GM08714 (cell line): ENCODE measurements around the gene B4GALNT3.

Experiments
- H3K4me3 ChIP-seq: fragments of 200-500 bp; sonication (Bioruptor generic); 2 replicates; pipeline ENCODE4 v1.5.1; 2014; ENCODE audit warnings: mild to moderate bottlenecking, low read length, inconsistent platforms
- ZNF274 ChIP-seq: IDR thresholded peaks from 2 replicates; pipeline ENCODE4 v1.6.1; 2012; ENCODE audit warnings: mild to moderate bottlenecking, low read depth, low read length

Gene B4GALNT3

DNA sequence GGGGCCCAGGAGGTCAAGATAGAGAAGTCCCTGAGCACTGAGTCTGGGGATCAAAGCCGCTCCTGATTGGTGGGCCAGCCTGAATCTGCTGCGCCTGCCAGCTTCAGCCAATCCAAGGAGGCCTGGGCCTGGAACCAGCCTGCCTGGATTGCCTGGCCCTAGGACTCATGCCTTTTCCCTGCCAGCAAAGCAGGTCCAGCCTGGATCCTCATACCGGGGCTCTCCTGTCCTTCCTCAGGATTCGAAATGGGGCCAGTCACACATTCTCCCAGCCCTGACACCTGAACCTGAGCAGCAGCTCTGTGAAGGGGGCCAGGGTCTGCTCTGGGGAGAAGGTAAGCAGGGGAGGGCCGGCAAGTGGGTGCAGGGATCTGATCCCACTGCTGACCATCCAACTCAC, 121.6 kb downstream of the B4GALNT3 start:
- no peak for TF ChIP-seq ZNF274
- no peak overlapping the region for H3K4me3 ChIP-seq

DNA sequence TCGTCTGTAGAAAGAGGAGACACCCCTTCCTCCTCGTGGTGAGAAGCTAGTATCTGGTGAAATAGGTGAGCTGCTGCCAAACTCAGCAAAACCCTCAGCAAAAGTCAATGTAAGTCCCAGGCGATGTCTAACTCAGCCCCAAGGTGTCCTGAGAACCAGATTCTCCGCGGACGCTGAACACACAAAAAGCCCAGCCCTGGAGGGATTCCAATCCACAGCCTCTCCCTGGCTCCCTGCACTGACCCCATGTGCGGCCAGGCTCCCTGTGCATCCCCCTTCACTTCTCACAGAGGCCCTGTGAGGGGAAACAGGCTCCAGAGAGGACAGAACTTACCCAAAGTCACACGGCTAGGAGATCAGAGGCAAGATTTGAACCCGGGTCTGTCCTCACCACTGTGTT, 122.0 kb downstream of the B4GALNT3 start:
- TF ChIP-seq ZNF274: no peak
- no peak overlapping the region for H3K4me3 ChIP-seq

DNA sequence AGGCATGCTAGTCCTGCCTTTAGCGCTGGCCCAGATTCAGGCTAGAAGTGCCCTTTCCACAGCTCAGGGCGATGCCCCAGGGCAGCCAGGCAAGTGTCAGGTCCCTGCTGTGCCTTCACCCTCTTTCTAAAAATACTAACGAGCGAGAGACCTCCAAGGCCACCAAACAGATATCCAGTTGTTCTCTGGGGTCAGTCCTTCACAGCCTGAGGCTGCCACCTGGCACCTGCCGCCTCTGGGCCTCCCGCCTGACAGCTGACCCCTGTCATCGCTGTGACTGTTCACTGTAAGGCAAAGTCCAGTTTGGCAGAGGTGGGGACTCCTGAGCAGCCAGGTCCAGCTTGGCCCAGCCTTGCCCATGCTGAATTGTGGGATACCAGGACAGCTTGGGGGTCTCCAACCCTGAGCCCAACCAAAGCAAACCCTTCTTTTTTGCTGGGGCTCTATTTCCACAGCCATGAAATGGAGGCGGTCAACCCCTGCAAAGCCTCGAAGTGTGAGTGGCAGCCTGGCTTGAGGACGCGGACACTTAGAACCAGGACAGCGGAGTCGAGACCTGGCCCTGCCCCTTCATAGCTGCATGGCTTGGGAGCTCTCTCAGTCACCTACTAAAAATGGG, 123.6 kb downstream of the B4GALNT3 start:
- no peak overlapping the region for H3K4me3 ChIP-seq
- no peak for TF ChIP-seq ZNF274

DNA sequence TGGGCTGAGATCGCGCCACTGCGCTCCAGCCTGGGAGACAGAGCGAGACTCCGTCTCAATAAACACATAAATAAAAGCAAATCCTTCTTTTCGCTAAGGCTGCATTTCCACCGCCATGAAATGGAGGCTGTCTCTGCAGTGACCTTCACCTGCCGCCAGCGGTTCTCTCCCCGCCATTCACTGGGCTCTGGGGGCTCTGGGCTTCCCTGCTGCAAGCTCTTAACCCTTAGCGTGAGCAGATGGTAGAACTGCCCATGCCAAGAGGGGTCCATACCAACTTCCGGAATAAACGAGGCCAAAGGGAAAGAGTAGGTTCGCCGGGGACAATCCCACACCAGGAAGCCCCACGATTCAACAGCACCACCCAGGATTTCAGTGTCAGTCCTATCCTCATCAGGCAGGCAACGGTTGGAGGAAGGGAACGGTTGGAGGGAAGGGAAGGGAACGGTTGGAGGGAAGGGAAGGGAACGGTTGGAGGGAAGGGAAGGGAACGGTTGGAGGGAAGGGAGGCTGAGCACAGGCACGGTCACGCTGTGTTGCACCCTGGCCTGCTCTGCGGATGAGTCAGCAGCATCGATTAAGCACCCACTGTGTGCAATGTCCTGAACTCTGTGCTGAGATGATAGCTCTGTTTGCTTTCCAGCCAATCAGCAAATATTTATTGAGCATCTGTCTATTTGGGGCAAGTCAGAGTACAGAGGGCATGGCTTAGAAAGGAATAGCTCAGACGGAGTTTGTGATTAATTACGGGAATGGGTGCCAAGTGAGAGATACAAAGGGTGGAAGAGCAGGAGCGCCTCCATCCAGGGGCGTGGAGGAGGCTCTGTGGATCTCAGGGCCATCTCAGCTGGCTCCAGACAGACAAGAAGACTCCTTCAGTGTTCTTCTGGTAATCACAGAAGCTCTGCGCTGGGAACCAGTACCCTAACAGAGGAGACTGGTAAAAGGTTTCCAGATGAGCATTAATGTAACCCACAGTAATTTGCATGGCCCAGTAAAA, 125.6 kb downstream of the B4GALNT3 start:
- no peak for TF ChIP-seq ZNF274
- no peak overlapping the region for H3K4me3 ChIP-seq

DNA sequence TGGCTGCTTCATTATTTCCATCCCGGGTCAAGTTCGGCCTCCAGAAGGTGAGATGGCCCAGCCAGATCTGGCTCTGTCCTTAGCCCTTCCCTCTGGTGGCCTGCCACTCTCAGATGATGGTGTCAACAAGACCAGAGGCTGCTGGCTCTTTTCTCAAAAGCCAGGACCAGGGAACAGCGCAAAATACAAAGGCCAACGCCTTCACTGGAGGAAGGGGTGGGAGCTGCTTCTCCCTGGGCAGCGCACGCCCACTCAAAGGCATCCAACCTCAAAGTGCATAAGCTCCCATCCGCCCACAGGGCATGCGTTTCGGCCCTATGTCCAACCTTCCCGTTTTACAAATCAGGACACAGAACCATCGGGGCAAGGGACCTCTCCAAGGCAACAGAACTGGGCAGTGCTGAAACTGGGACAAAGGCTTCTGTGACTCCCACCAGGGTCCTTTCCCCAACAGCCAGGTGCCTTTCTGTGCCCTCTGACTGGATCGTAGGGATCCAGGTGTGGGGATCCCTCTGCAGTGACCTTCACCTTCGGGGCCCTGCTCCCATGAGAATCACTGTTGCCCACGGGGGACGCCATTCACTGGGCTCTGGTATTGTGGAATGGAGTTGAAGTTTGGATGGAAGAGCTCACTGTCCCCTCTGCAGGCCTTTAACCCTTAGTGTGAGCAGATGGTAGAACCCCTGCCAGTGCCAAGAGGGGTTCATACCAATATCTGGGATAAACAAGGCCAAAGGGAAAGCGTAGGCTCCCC, 126.8 kb downstream of the B4GALNT3 start:
- H3K4me3 ChIP-seq: no peak overlapping the region
- no peak for TF ChIP-seq ZNF274

DNA sequence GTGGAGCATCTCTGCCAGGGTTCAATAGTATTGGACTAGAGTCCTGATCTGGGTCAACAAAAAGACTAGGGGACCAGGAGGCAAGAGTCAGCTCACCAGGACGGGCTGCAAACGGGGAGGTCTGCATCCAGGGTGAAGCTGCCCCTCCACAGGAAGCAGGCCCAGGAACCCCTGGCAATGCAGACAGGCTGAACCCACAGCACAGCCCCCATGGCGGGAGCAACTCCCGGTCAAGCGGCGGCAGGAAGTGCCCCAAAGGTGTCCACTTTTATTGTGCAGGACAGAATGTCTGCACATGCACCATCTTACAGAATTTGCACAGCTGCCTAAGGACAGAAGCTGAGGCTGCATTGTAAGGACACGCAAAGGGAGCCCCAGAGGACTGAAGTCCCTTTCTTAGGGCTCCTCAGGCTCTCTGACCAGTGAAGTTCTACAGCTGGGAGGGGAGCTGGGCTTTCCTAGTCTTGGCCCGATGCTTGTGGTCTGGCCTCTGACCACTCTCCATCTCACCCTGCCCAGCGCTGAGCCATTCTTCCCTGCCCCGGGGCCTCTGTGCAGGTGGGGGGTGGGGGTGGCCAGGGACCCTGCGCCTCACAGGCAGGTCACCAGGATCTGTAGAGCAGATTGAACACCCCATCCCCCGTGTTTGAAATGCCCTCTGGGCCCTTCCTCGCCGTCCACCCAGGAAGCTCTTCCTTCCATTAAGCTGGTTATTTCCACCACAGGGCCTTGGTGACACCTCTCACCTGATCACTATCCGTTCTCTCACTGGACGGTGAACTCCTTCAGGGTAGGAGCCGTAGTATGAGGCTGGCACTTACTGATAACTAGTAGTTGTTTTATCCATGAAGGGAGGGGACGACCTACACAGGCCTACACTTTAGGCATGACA, 127.6 kb downstream of the B4GALNT3 start:
- no peak overlapping the region for H3K4me3 ChIP-seq
- no peak for TF ChIP-seq ZNF274

DNA sequence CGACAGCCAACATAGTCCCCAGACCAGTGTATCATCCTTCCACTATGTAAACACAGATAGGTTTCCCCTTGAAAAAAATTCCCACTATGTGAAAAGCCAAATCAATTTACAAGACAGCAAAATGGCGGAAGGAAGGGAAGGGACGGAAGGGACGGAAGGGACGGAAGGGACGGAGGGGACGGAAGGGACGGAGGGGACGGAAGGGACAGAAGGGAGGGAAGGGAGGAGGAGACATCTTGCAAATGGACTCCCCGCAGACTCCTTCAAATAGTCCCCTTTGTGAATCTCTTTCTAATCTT, 128.2 kb downstream of the B4GALNT3 start:
- H3K4me3 ChIP-seq: no peak overlapping the region
- no peak for TF ChIP-seq ZNF274

DNA sequence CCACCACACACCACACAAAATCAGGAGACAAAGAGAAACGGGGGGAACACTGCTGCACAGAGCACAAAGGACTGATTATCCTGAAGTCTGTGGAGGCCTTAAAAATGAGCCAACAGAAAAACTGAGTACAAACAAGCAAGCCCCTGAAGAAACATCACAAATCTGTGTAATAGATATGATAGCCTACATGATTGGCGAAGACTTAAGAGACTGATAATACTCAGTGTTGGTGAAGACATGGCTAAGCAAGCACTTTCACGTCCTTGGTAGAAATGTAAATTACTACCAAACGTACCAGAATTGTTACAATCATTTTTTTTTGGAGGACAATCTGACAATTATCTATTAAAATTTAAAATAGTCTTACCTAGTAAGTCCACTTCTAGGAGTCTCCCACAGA, 128.9 kb downstream of the B4GALNT3 start:
- no peak for TF ChIP-seq ZNF274
- H3K4me3 ChIP-seq: no peak overlapping the region

DNA sequence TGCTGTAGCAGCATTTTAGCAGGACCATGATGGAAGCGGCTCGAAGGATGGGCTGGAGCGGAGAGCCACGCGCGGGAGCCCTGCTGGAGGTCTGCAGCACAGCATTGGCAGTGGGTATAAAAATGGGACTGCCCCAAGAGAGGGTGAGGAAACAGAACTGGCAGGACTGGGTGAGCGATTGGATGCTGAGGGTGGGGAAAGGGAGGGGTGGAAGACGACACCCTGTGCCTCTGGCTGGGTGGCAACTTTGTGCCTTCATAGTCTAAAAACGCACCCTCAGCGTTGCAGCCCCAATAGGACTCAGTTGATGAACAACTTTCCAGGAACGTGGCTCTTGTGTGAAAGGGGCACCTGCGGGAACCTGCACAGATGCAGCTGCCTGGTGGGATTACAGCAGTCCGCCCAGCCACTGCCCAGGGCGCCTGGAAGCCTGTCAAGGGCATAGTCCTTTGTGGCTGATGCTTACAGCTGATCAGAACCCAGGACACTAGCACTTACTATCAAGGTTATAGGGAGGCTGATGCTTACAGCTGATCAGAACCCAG, 130.5 kb downstream of the B4GALNT3 start:
- H3K4me3 ChIP-seq: no peak overlapping the region
- no peak for TF ChIP-seq ZNF274

DNA sequence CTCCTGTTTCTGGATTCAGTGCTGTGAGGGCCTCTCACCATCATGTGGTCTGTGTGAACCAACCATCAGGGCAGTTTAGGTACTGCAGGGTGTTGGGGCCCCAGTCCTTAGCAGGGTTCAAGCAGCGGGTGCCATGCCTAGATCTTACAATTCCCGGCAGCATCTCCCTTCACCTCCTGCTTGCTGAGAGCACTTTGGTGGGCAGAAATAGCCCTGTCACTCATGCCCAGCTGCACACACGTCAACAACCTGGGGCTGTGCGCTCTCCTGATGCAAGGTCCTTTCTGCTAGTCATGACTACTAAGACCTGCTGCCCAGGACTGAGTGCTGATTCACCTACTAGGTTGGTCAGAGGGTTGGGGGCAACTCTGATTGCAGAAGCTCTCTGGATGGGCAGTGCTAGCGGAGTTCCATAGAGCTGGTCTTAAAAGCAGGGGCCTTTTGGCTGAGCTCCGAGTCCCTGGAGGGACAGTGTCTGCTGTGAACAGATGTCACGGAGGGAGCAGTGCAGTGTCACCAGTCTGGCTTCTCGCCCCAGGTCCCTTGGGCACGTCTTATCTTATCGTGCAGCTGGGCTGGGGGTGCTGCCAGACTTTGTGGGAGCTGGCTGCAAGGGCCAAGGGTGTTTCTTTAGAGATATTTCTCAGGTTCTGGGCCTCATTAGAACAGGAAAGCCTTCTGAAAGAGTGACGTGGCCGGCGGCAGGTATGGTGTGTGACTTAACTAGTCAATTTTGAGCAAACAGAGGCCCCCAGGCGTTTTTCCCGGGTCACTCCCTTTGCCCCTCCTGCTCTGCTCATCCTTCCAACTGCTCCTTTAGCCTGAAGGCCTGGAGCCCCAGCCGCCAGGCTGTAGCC, 131.7 kb downstream of the B4GALNT3 start:
- no peak for TF ChIP-seq ZNF274
- no peak overlapping the region for H3K4me3 ChIP-seq

DNA sequence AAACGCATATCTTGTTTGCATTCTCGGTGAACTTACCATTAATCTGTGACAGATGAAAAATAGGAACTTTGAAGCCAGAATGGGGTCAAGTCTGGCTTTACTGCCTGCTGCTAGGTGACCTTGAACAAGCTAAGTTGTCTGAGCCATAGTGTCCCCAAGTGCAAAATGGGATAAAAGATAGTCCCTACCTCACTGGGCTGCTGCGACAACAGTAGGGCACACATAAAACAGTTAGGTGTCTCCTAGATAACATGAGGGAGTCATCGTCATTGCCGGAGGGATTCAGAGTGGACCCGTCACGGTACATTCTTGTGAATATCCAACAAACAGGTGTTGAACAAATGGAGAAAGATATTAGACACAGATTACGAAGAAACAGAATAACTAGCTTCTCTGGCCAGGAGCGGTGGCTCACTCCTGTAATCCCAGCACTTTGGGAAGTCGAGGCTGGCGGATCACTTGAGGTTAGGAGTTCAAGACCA, 132.3 kb downstream of the B4GALNT3 start:
- H3K4me3 ChIP-seq: no peak overlapping the region
- no peak for TF ChIP-seq ZNF274
